HG03354 (cell line): ENCODE results near the gene CPD.
"Not testable (repeated sequence)": the region's sequence is repeated elsewhere in the genome, so short reads cannot be mapped to it uniquely, and the experiment has no call there.

Experiments used
- ATAC-seq: cut with Tn5 transposase; IDR thresholded peaks from one replicate; pipeline ENCODE4 v1.9.1; 2021; ENCODE audit warnings: mild to moderate bottlenecking; ENCODE audit not compliant: unreplicated experiment, poor library complexity, severe bottlenecking

The CPD gene

DNA sequence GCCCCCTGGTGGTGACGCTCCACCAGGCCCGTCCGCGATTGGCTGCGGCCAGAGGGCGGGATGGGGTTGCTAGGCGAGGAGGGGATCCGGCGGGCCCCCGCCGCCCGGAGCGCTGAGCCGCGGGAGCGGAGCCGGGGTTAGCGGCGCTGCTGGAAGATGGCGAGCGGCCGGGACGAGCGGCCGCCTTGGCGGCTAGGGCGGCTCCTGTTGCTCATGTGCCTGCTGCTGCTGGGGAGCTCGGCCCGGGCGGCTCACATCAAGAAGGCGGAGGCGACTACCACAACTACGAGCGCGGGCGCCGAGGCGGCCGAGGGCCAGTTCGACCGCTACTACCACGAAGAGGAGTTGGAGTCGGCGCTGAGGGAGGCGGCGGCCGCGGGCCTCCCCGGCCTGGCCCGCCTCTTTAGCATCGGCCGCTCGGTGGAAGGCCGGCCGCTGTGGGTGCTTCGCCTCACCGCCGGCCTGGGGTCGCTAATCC, at the start of gene CPD:
CPD (plus strand) TSS at position 103 of the 478 bp plus-strand sequence; CDS start at position 157, 54 bp downstream.
- peak; percentile 87 for ATAC-seq

DNA sequence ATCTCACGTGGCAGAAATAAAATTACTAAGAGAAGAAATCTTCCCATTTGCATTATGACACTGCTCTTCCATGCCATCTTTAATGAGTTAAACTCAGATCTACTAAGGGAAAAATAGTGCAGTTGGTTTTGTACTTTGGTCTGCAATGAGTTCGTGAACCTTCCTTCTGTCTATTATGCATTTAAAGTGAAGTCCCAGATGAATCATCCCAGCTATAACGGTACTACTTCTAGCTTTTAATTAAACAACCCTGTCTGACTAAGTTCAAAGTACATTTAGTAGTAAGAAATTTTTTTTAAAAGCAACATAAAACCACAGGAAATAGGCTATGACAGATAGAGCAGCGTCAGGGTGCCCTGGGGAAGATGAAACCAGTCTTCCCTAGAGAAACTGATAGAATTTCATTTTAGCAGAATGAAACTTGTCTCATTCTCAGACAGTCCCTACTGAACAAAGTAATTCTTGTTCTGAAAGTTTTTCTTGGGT, 46.6 kb upstream of the CPD start:
- no peak for ATAC-seq

DNA sequence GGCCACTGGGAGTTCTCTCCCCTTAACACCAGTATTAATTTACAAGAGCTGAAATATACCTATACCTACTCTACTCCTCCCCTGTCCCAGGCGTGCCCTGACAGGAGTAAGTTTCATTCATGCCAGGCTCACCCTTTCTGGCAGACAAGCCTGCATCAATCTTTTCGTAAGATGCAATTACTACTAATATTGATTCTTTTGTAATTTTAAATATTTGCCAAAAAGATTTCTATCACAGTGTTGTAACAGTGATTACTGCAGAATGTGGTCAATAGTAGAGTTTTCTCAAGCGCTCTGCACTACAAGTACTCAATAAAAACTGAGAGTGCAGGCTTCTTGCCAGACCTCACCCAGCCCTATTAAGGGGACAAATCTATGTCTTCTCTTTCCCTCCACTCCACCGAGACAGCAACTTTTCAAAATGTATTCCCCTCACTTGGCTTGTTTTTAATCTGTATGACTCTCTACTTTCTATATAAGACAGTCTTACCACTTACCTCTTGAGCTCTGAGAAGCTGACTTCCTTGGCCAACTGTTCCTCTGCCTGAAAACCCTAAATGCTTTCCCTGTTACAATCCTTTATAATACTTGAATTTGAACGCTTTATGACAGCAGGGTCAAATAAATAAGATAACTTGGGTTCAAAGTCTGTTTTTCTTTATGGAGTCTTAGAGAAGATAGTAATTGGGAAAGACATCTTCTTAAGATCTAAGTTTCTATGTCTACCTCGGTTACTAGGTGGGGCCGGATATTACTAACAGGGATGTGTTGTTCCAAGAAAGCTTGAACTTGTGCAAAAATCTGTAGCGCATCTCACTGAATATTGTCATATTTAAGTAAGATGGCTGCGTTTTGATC, 45.0 kb upstream of the CPD start, which contains the start of gene TMIGD1:
TMIGD1 (minus strand) TSS at position 555 of the 858 bp plus-strand sequence. CDS start 1,924 bp downstream, outside the sequence.
- ATAC-seq, result no peak

DNA sequence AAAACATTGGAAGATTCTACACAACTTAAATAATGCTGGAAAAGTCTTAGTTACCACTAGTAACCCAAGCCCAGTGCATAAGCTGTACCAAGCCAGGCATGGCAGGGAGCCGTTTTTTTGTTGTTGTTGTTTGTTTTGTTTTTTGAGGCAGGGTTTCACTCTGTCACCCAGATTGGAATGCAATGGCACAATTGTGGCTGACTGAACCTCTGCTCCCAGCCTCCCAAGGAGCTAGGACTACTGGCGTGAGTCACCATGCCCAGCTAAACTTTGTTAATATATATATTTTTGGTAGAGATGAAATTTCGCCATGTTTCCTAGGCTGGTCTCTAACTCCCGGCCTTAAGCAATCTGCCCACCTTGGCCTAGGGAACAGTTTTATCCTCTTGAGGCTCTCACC, 44.3 kb upstream of the CPD start:
- ATAC-seq, result no peak

DNA sequence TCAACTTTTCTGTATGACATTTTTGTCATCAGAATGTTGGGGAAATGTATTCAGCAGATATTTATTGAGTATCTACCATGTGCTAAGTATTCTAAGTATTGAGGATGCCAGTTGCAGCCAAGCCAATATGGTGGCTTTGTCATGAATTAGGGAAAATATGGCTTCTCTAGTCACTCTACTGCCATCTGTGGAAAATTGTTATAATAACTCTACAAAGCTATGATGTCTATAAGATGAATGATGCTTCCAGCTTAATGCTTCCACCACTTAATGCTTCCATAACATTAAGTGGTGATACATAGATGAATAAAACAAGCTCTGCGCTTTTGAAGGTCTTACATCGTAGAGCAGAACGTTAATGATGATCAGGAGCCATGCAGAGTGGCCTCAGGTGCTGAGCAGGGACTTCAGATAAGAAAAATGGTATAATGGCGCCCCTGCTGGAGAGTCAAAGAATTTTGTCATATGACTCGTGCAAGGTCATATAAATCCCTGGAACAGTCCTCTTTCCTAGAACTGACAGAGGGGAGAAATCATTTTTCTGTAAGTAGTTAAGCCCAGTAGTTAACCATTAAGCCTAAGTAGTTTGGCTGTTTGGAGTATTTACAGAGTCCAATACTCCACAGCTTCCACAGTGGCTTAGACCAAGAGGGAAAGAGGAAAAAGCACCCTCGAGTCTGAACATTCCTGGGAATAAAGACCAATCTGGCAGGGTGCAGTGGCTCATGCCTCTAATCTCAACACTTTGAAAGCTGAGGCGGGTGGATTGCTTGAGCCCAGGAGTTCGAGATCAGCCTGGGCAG, 42.2 kb upstream of the CPD start:
- ATAC-seq, result peak; percentile 44

DNA sequence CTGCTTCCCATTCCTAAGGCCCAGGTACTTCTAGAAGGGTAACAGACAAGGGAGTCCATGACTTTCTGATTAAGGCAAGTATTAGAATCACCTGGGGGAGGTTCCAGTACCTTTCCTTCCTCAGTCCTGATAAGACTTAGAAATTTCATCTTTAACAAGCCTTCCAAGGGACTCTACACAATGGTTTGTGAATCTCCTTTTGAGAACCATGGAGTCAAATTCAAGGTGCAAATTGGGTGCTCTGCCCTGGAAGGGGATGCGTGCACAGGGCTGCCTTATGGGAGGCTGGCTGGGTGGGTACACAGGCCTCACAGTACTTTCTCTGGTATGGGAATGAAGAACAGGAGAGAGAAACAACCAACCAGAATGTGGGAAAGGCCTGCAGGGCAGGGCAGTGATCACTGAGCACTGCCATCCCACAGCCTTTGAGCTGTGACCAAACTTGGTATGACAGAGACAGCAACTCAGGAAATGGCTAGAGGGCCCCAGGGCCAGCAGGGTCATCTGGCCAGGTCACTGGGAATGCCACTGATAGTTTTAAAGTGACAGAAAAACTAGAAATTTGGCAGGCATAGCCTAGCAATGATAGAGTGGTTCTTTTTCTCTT, 41.2 kb upstream of the CPD start:
- no peak for ATAC-seq

DNA sequence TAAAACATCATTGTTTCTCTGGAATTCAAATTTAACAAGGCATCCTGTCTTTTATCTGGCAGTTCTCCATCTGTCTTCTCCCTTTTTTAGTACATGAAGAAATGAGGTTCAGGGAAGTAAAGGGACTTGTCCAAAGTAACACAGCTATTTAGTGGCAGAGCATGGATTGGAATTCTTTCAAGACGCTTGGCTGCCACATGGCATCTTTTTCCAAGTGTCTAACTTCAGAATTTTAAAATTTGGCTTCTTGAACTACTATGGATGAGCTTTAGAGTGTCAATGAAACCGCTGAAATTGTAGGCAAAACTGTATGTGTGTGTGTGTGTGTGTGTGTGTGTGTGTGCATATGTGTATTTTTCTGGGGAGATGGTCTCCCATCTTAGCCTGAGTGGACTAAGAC, 39.6 kb upstream of the CPD start:
- ATAC-seq, result no peak

DNA sequence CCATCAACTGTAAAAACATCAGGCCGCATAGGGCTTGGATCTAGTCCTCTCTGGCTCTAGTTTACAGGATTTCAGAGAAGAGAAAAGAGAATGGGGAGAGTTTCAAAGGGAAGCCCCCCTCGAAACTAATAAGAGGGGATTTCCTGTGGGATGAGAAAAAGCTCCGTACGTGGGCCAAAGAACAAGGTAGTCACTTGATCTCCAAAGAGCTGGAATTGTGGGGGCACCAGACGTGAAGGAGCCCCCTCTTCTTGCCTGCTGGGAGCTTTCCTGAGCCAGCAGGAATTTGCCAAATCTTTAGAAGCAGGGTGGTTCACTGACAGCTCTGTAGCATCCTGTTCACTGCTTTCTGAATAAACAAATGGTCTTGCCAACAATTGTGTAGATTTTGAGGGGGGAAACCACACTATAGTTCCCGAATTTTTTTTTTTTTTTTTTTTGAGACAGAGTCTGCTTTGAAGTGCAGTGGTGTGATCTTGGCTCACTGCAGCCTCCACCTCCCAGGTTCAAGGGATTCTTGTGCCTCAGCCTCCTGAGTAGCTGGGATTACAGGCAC, 37.8 kb upstream of the CPD start:
- no peak for ATAC-seq

DNA sequence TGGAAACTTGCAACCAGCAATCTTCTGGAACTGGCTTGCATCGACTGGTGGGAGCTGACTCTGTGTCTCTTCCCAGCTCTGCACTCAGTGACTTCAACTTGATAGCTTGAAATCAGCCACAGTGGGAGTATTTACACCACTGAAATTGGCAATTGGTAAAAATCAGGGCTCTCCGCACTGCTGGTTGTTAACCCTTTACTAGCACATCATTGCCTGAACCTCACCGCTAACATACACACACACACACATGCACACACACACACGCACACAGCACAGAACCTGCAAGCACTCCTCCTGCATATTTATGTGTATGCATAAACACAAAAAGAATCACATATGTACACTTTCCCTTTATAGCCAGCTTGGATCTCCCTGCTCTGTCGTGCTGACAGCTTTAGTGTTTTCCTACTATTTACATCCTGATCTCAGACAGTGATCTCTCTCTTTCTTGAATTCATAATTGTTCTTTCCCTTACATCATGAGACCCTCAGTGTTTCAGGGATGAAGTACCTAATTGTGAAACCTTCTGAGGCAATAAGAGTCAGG, 37.0 kb upstream of the CPD start:
- no peak for ATAC-seq

DNA sequence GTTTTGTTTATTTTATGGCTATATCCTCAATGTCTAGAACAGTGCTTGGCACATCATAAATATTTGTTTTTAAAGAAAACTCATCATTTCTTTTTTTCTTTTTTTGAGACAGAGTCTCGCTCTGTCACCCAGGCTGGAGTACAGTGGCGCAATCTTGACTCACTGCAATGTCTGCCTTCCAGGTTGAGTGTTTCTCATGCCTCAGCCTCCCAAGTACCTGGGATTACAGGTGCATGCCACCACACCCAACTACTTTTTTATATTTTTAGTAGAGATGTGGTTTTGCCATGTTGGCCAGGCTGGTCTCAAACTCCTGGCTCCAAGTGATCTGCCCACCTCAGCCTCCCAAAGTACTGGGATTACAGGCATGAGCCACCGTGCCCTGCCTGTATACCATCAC, 35.5 kb upstream of the CPD start:
- not testable (repeated sequence) for ATAC-seq

DNA sequence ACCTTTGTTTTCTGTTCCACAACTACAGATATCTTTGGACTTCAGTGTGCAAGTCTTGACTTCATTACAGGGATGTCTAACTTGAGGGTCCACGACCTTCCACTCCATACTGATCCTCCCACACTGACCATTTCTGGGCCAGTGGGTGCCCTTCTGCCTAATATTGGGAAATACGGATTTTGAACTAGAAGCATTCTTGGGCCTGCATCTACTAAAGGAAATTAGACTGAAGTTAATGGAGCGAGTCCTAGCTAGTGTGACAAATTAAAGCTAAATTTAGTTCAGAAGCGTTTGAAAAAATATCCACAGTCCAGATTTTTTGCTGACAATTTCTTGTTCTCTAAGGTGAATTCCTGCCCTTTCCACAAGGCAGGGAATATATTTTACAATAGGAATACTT, 34.9 kb upstream of the CPD start:
- no peak for ATAC-seq

DNA sequence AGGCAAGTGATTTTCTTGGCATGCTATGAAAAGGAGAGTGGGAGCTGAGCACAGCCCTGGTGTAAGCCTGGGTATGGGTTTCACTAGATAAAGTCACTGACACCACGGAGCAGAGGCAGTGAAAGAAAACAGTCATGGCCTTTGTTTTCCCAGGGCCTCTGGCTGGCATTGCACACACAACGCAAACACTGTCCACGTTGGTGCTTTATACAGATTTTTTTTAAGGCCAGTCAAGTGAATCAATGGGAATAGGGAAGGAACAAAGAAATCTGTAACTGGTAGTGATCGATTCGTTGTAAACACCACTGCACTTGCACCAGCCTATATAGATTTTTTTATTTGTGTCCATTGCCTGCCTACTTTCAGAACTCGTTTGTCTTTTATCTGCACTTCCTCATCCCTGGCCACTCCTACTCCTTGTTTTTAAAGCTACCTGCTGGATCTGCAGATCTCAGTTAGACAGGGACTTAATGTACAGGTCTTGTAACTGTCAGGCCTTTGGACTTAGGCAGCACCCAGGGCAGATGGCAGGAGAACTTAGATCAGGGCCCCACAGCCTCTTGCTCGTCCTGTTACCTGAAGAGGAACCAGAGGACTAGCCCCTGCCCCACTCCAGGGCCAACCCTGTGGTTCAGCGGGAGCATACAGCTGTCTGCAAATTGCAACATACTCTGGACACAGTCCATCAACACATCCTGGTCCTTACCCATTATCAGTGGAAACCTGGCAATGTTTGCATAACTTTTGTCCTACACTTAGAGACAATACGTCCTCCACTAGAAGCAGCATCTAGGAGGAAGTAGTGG, 34.2 kb upstream of the CPD start:
- ATAC-seq, result no peak

DNA sequence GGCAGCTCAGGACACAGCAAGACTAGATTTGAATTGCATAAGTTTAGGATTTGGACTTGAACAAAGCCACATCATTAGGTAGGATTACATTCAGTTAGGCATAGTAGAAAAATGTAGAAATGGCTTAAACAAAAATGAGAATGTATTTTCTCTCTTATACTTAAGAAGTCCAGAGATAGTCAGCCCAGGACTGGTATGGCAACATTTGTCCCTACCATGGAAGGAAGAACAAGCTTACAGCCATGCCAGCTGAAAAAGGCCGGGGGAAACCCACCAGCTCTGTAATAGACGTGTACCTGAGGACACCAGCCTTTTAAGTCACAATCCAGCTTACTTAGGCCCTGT, 33.7 kb upstream of the CPD start:
- no peak for ATAC-seq

DNA sequence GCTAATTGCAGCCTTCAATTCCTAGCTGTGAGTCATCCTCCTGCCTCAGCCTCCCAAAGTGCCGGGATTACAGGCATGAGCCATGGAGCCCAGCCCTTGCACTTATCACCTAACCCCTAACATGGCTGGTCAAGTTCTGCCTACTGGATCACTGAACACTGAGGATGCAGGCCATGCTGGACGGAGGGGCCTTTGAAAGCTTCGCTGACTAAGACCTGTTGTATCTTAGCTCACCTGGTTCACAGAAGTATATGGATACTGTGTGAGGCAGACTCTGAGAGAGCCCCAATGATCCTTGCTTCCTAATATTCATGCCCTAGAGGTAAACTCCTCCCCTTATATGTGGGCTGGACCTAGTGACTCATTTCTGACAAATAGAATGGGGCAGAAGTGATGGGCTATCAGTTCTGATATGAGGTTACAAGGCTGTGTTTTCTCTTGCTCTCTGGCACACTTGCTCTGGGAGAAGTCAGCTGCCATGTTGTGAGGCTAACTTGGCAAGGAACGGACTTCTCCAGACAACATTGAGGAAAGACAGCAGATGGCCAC, 33.1 kb upstream of the CPD start:
- no peak for ATAC-seq

DNA sequence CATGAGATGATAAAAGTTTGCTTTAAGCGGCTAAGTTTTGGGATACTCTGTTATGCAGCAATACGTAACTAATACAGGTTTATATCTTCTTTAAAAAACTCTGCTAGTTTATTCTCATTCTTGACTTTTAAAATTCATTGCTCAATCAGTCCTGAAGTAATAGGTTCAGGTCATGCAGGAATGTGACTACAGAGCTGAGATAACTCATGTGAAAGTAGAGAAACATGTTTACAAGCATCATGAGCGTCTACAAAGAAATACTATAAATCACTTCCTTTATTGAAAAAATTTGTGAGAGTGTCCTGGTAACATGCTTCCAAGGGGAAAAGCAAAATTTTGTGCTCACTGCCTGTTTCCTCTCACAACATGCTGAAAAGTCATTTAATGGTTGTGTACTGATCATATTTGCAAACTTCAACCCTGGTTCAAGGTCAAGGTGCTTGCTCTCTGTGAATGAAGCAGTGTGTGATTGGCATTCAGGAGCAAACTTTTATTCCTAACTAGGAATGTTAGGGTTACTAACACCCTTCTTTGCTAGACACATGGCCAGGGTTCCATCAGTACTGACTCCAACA, 32.4 kb upstream of the CPD start:
- no peak for ATAC-seq

DNA sequence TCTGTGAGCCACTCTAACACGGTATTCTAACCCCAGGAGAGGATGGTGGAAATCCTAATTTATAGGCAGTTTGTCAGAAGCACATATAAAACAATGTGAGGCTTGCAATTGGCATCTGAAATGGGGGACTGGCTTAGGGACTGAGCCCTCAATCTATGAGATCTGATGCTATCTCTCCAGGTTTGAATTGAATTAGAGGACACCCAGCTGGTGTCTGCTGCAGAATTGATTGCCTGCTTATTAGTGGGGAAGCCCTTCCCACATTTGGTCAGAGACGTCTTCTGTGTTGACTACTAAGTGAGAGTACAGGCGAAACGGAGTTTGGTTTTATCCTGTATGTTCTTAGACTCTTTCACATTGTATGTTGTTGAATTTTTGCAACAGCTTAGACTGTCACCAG, 31.2 kb upstream of the CPD start:
- no peak for ATAC-seq

DNA sequence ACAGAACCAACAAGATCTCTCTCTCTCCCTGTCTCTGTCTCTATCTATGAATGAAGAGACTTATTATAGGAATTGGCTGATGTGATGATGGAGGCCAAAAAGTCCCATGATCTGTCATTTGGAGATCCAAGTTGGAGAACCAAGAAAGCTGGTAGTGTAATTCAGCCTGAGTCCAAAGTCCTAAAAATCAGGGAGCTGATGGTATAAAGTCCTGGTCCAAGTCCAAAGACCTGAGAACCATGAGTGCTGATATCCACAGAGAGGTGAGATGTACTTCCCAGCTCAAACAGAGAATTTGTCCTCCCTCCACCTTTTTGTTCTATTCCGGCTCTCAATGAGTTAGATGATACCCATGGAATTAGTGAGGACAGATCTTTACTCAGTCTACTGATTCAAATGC, 29.5 kb upstream of the CPD start:
- no peak for ATAC-seq

DNA sequence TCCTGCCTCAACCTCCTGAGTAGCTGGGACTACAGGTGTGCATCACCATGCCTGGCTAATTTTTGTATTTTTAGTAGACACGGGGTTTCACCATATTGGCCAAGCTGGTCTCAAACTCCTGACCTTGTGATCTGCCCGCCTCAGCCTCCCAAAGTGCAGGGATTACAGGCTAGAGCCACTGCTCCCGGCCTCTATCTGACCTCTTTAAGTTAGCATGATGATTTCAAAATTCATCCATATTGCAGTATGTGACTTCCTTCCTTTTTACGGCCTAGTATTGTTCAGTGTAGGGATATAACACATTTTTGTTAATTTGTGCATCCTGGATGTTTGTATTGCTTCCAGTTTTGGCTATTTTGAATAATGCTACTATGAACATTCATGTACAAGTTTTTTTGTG, 27.5 kb upstream of the CPD start:
- not testable (repeated sequence) for ATAC-seq
